SK-N-SH (cell line): ENCODE results near the gene FRYL. TPM values are rescaled to one million over a fixed set of nuclear protein-coding genes. Genes with fewer than 3 reads are reported as not detected.

ENCODE experiments used
- CTCF ChIA-PET: fragments of 300-600, 350-600 bp; formaldehyde crosslinking; extraction: SDS; loops from one replicate; lab custom pipeline; 2021; lab: Yijun Ruan, JAX
- POLR2A ChIA-PET: fragments of 350-600 bp; sonication (Branson Sonifier 250); formaldehyde crosslinking; extraction: SDS; loops from one replicate; lab custom pipeline; 2020; ENCODE audit warnings: antibody characterized with exemption, inconsistent platforms; lab: Yijun Ruan, JAX
- DNase-seq: peaks from one replicate; pipeline ENCODE4 v3.0.0; 2012
- H2AFZ ChIP-seq: fragments of 200-600 bp; sonication (generic); 2 replicates; pipeline ENCODE4 v1.8.1; 2016; ENCODE audit warnings: antibody characterized with exemption, mild to moderate bottlenecking, low read depth
- H3F3A ChIP-seq: fragments of 200-600 bp; sonication (generic); replicated peaks from 2 replicates; pipeline ENCODE3; 2016; ENCODE audit warnings: antibody characterized with exemption, mild to moderate bottlenecking; ENCODE audit not compliant: insufficient read depth
- H3K27ac ChIP-seq, 2 experiments: fragments of 200-500 bp in 1 of 2; fragments of 200-600 bp in 1 of 2; sonication (Bioruptor generic) in 1 of 2; sonication (generic), shearing (Covaris generic) in 1 of 2; 2 replicates each; pipeline versions ENCODE4 v1.5.1 to v1.6.1; 2014 to 2016; ENCODE audit warnings: low read depth in 2 of 2, inconsistent platforms in 1 of 2, low read length in 1 of 2, mild to moderate bottlenecking in 1 of 2, mixed read lengths in 1 of 2
- H3K27me3 ChIP-seq: fragments of 200-600 bp; sonication (generic), shearing (Covaris generic); 2 replicates; pipeline ENCODE4 v1.6.1; 2016; ENCODE audit warnings: mixed run types; ENCODE audit not compliant: insufficient read depth
- H3K36me3 ChIP-seq, 2 experiments: fragments of 200-500 bp in 1 of 2; fragments of 200-600 bp in 1 of 2; sonication (Bioruptor generic) in 1 of 2; sonication (generic) in 1 of 2; replicated peaks in 1 of 2; 2 replicates each; pipeline versions ENCODE3 to v1.5.1; 2014 to 2016; ENCODE audit warnings: low read length in 1 of 2, mild to moderate bottlenecking in 1 of 2; ENCODE audit not compliant: insufficient read depth in 2 of 2, control insufficient read depth in 1 of 2
- H3K4me1 ChIP-seq, 2 experiments: fragments of 200-500 bp in 1 of 2; fragments of 200-600 bp in 1 of 2; sonication (Bioruptor generic) in 1 of 2; sonication (generic), shearing (Covaris generic) in 1 of 2; 2 replicates each; pipeline versions ENCODE4 v1.5.1 to v1.6.1; 2014 to 2016; ENCODE audit warnings: low read depth in 1 of 2, low read length in 1 of 2, mixed run types in 1 of 2; ENCODE audit not compliant: insufficient read depth in 2 of 2, control insufficient read depth in 1 of 2
- H3K4me2 ChIP-seq: fragments of 200-600 bp; sonication (generic), shearing (Covaris generic); 2 replicates; pipeline ENCODE4 v1.6.1; 2017; ENCODE audit warnings: mixed run types
- H3K4me3 ChIP-seq, 2 experiments: fragments of 200-500 bp in 1 of 2; fragments of 200-600 bp in 1 of 2; sonication (Bioruptor generic) in 1 of 2; sonication (generic), shearing (Covaris generic) in 1 of 2; 2 replicates each; pipeline versions ENCODE4 v1.5.1 to v1.8.1; 2014 to 2016; ENCODE audit warnings: low read depth in 2 of 2, inconsistent platforms in 1 of 2, low read length in 1 of 2, mild to moderate bottlenecking in 1 of 2, mixed read lengths in 1 of 2, moderate library complexity in 1 of 2
- H3K79me2 ChIP-seq: fragments of 200-600 bp; sonication (generic); 2 replicates; pipeline ENCODE4 v1.8.1; 2017; ENCODE audit warnings: mild to moderate bottlenecking; ENCODE audit not compliant: insufficient read depth
- H3K9ac ChIP-seq: fragments of 200-600 bp; sonication (generic); 2 replicates; pipeline ENCODE4 v1.6.1; 2017; ENCODE audit warnings: mixed run types
- H3K9me2 ChIP-seq: fragments of 200-600 bp; sonication (generic); 2 replicates; pipeline ENCODE4 v1.6.1; 2017; ENCODE audit warnings: mixed run types
- H3K9me3 ChIP-seq: fragments of 200-600 bp; sonication (generic); 2 replicates; pipeline ENCODE4 v1.6.1; 2017; ENCODE audit warnings: mixed run types, mild to moderate bottlenecking, moderate library complexity
- H4K20me1 ChIP-seq: fragments of 200-600 bp; sonication (generic); 2 replicates; pipeline ENCODE4 v1.6.1; 2017; ENCODE audit warnings: mild to moderate bottlenecking, mixed run types; ENCODE audit not compliant: insufficient read depth
- EZH2phosphoT487 ChIP-seq: fragments of 200-600 bp; sonication (generic); IDR thresholded peaks from 2 replicates; pipeline ENCODE4 v1.6.1; 2017; ENCODE audit warnings: low read depth, mixed run types, mild to moderate bottlenecking, antibody characterized with exemption, moderate library complexity, borderline replicate concordance
- FOSL2 ChIP-seq: IDR thresholded peaks from 2 replicates; pipeline ENCODE4 v1.4.0; 2012; ENCODE audit warnings: low read depth, mild to moderate bottlenecking, moderate library complexity, borderline replicate concordance
- FOXJ3 ChIP-seq: sonication (generic); formaldehyde crosslinking; IDR thresholded peaks from 2 replicates; pipeline ENCODE4 v1.5.1; 2020; ENCODE audit warnings: mild to moderate bottlenecking, missing genetic modification reagents
- IRF3 ChIP-seq: fragments of 150-350 bp; IDR thresholded peaks from 2 replicates; pipeline ENCODE4 v1.6.1; 2016; ENCODE audit warnings: mild to moderate bottlenecking, low read depth, low read length
- NFIC ChIP-seq: IDR thresholded peaks from 2 replicates; pipeline ENCODE4 v1.4.0; 2012; ENCODE audit warnings: borderline replicate concordance
- RCOR1 ChIP-seq: fragments of 150-350 bp; IDR thresholded peaks from 2 replicates; pipeline ENCODE4 v1.6.1; 2017; ENCODE audit warnings: antibody characterized with exemption, low read length
- REST ChIP-seq: IDR thresholded peaks from 2 replicates; pipeline ENCODE4 v1.6.1; 2012; ENCODE audit warnings: mild to moderate bottlenecking, low read depth, low read length, moderate library complexity
- RFX5 ChIP-seq: IDR thresholded peaks from 2 replicates; pipeline ENCODE4 v1.6.1; 2012; ENCODE audit warnings: mild to moderate bottlenecking, improper control_type of control experiment, low read length
- SIN3A ChIP-seq: IDR thresholded peaks from 2 replicates; pipeline ENCODE4 v1.6.1; 2012; ENCODE audit warnings: low read depth, mild to moderate bottlenecking, low read length, moderate library complexity, borderline replicate concordance
- TCF12 ChIP-seq: IDR thresholded peaks from 2 replicates; pipeline ENCODE4 v1.4.0; 2012
- TEAD4 ChIP-seq: IDR thresholded peaks from 2 replicates; pipeline ENCODE4 v1.4.0; 2012; ENCODE audit warnings: mild to moderate bottlenecking, borderline replicate concordance; ENCODE audit not compliant: insufficient read depth
- USF2 ChIP-seq: fragments of 150-350 bp; IDR thresholded peaks from 2 replicates; pipeline ENCODE4 v1.6.1; 2017; ENCODE audit warnings: antibody characterized with exemption, low read length, low read depth, borderline replicate concordance
- ZBTB33 ChIP-seq: IDR thresholded peaks from 2 replicates; pipeline ENCODE4 v1.4.0; 2012; ENCODE audit warnings: low read depth, borderline replicate concordance
- WGBS: methylation state at CpG from one replicate; pipeline ENCODE4 v1.1.6; 2017; ENCODE audit warnings: low lambda C conversion rate; 5-methylcytosine and 5-hydroxymethylcytosine counted together
- polyA plus RNA-seq, 3 experiments: library from polyadenylated mRNA; depleted of rRNA; stranded (reverse); fragments of >200 nt; gene quantifications; 2 replicates each; pipeline ENCODE4 v1.2.3, GENCODE V29; 2012

The FRYL gene
- polyA plus RNA-seq, 1 of the 3 experiments (the other 2 are of a cell fraction), result 8.2 TPM

GRCh38 chr4:48787056-48787455, 7.0 kb upstream of the FRYL start:
- H3K4me3 ChIP-seq, result no peak overlapping the region
- DNase-seq, result no peak
- TF ChIP-seq ZBTB33 (no peak), REST (no peak), FOXJ3 (no peak), FOSL2 (no peak), SIN3A (no peak), NFIC (no peak), TCF12 (no peak), IRF3 (no peak), EZH2phosphoT487 (no peak), RFX5 (no peak), TEAD4 (no peak), USF2 (no peak), RCOR1 (no peak)
- no peaks in the 10 kb centered on the region for H3F3A ChIP-seq
- CTCF ChIA-PET, result no interaction called here
- POLR2A ChIA-PET, result no interaction called here
- H3K27ac ChIP-seq, result no peak overlapping the region
- 89% methylated on average over 1 of the region's 1 CpG for WGBS
- H4K20me1 ChIP-seq, result no peaks in the 10 kb centered on the region
- H3K4me2 ChIP-seq, result no peak overlapping the region
- H3K9ac ChIP-seq, result no peak overlapping the region
- H3K9me3 ChIP-seq, result no peaks in the 10 kb centered on the region
- no peaks in the 10 kb centered on the region for H3K36me3 ChIP-seq
- H3K27me3 ChIP-seq, result no peaks in the 10 kb centered on the region
- no peaks in the 10 kb centered on the region for H3K9me2 ChIP-seq
- no peak overlapping the region for H2AFZ ChIP-seq
- no peaks in the 10 kb centered on the region for H3K79me2 ChIP-seq
- no peaks in the 10 kb centered on the region for H3K4me1 ChIP-seq
